Lower leg skin (tissue), 3 donors: ENCODE data around the gene AOPEP.

ENCODE experiments used
- CTCF ChIP-seq, 3 donors: fragments of 450-650 bp; IDR thresholded peaks; one replicate each; pipeline ENCODE4 v1.5.1; 2016; ENCODE audit warnings: antibody characterized with exemption in 3 of 3, mild to moderate bottlenecking in 3 of 3, moderate library complexity in 2 of 3
- POLR2A ChIP-seq, 2 donors: fragments of 450-650 bp; IDR thresholded peaks; one replicate each; pipeline ENCODE4 v1.6.1; 2016 to 2017; ENCODE audit warnings: antibody characterized with exemption in 2 of 2, mild to moderate bottlenecking in 1 of 2, moderate library complexity in 1 of 2

- TF ChIP-seq CTCF (IDR thresholded peaks at IDR 0.05) (no peak), POLR2A (IDR thresholded peaks at IDR 0.05) (no peak)
Measured at GRCh38 chr9:94824411-94824810, 97.9 kb downstream of the AOPEP start.
